Subcutaneous adipose tissue (tissue), 4 donors: ENCODE results near the gene FZR1. TPM values are rescaled to one million over a fixed set of nuclear protein-coding genes. Genes with fewer than 3 reads are reported as not detected.

ENCODE experiments used
- CTCF ChIP-seq: fragments of 450-650 bp; IDR thresholded peaks from one replicate; pipeline ENCODE4 v1.5.1; 2016; ENCODE audit warnings: low read depth, mild to moderate bottlenecking, control low read depth, antibody characterized with exemption, moderate library complexity
- total RNA-seq, 4 donors: library from RNA; depleted of rRNA; stranded (reverse); fragments of >200 nt; gene quantifications; one replicate each; pipeline ENCODE4 v1.1.0, GENCODE V29; 2016

Gene FZR1
- total RNA-seq, 4 donors from 2014 or later, result 8.2 to 28.3 (median 13.0) TPM

GRCh38 chr19:3526507-3527237, 20.6 kb downstream of the FZR1 start:
- TF ChIP-seq CTCF, result no peak

- TF ChIP-seq CTCF, result no peak
Observed at GRCh38 chr19:3527238-3527910, 21.3 kb downstream of the FZR1 start.

- no peak for TF ChIP-seq CTCF
Observed at GRCh38 chr19:3528080-3528479, 22.0 kb downstream of the FZR1 start.

GRCh38 chr19:3528539-3529211, 22.6 kb downstream of the FZR1 start:
- TF ChIP-seq CTCF, result no peak

- no peak for TF ChIP-seq CTCF
Observed at GRCh38 chr19:3530389-3530788, 24.3 kb downstream of the FZR1 start.

- TF ChIP-seq CTCF, result no peak
Observed at GRCh38 chr19:3531716-3532115, 25.6 kb downstream of the FZR1 start.

- no peak for TF ChIP-seq CTCF
Observed at GRCh38 chr19:3532154-3532786, 26.2 kb downstream of the FZR1 start.
